OCI-LY7 (cell line): ENCODE data around the gene THRB. TPM values are rescaled to one million over a fixed set of nuclear protein-coding genes. Genes with fewer than 3 reads are reported as not detected.

Experiments used
- BruUV-seq: library from RNA; stranded (reverse); fragments of 400-500 nt; replicated peaks from 2 replicates; lab custom pipeline; 2021; lab: Mats Ljungman, UMichigan
- CTCF ChIA-PET: fragments of 300-600 bp; sonication (Branson Sonifier 250); formaldehyde crosslinking; loops from one replicate; lab custom pipeline; 2022; ENCODE audit warnings: antibody characterized with exemption; ENCODE audit not compliant: unreplicated experiment; lab: Charles Lee
- POLR2A ChIA-PET: fragments of 300-600 bp; sonication (Branson Sonifier 250); formaldehyde crosslinking; loops from one replicate; lab custom pipeline; 2022; ENCODE audit warnings: antibody characterized with exemption; lab: Charles Lee
- DNase-seq: peaks from one replicate; pipeline ENCODE4 v3.0.0-alpha.2; 2015; ENCODE audit warnings: low spot score
- H2AFZ ChIP-seq: fragments of 200-600 bp; sonication (generic), shearing (Covaris generic); 2 replicates; pipeline ENCODE4 v1.6.1; 2014; ENCODE audit warnings: mild to moderate bottlenecking, antibody characterized with exemption, low read length, moderate library complexity
- H3K27ac ChIP-seq: fragments of 200-600 bp; sonication (generic); 2 replicates; pipeline ENCODE4 v1.5.1; 2014; ENCODE audit warnings: mixed run types, low read depth, mild to moderate bottlenecking, moderate library complexity, low read length, inconsistent platforms; ENCODE audit not compliant: poor library complexity, severe bottlenecking
- H3K36me3 ChIP-seq: fragments of 200-600 bp; sonication (generic); 2 replicates; pipeline ENCODE4 v1.6.1; 2014; ENCODE audit warnings: mild to moderate bottlenecking, antibody characterized with exemption, low read length, moderate library complexity, mixed read lengths; ENCODE audit not compliant: insufficient read depth
- H3K4me1 ChIP-seq: fragments of 200-600 bp; sonication (generic); 2 replicates; pipeline ENCODE4 v1.5.1; 2014; ENCODE audit warnings: mild to moderate bottlenecking, low read length; ENCODE audit not compliant: insufficient read depth, poor library complexity, severe bottlenecking
- H3K4me2 ChIP-seq: fragments of 200-600 bp; sonication (generic); 2 replicates; pipeline ENCODE4 v1.6.1; 2014; ENCODE audit warnings: mild to moderate bottlenecking, low read length
- H3K4me3 ChIP-seq: fragments of 200-600 bp; sonication (generic); 2 replicates; pipeline ENCODE4 v1.5.1; 2014; ENCODE audit warnings: mild to moderate bottlenecking, low read depth, low read length; ENCODE audit not compliant: poor library complexity, severe bottlenecking
- H3K79me2 ChIP-seq: fragments of 200-600 bp; sonication (generic); 2 replicates; pipeline ENCODE4 v1.6.1; 2016; ENCODE audit warnings: low read depth, mild to moderate bottlenecking, low read length, moderate library complexity, mixed read lengths; ENCODE audit not compliant: insufficient read depth
- H3K9me2 ChIP-seq: fragments of 200-600 bp; sonication (generic); 2 replicates; pipeline ENCODE4 v1.6.1; 2016; ENCODE audit warnings: mild to moderate bottlenecking, low read length, mixed read lengths; ENCODE audit not compliant: insufficient read depth
- H3K9me3 ChIP-seq: fragments of 200-600 bp; sonication (generic); 2 replicates; pipeline ENCODE4 v1.6.1; 2014; ENCODE audit warnings: mild to moderate bottlenecking, mixed run types, low read length, mixed read lengths
- H4K20me1 ChIP-seq: fragments of 200-600 bp; sonication (generic); 2 replicates; pipeline ENCODE4 v1.6.1; 2014; ENCODE audit warnings: mild to moderate bottlenecking, antibody characterized with exemption, low read length, moderate library complexity, mixed read lengths; ENCODE audit not compliant: insufficient read depth
- EZH2phosphoT487 ChIP-seq: fragments of 200-600 bp; sonication (generic); IDR thresholded peaks from 2 replicates; pipeline ENCODE4 v1.6.1; 2018; ENCODE audit warnings: low read depth, borderline replicate concordance, mild to moderate bottlenecking, mixed run types, antibody characterized with exemption, low read length, moderate library complexity, mixed read lengths
- intact Hi-C: fragments of 100-400 bp; cut with micrococcal nuclease; formaldehyde crosslinking; loops from one replicate; pipeline ENCODE4 v1.10.0; 2022; ENCODE audit not compliant: unreplicated experiment
- total RNA-seq, 2 experiments: library from RNA; depleted of rRNA in 1 of 2; stranded (reverse); fragments of >200 nt in 1 of 2; shearing (Covaris generic) in 1 of 2; gene quantifications; 2 replicates each; pipeline ENCODE4 v1.2.3, GENCODE V29; 2014 to 2022
- TF ChIP-seq, protein P1 (sequence below): fragments of 200-600 bp; sonication (generic); conservative IDR thresholded peaks from 2 replicates; pipeline ENCODE4 v1.5.1; 2014; ENCODE audit warnings: mild to moderate bottlenecking, antibody characterized with exemption, low read length, moderate library complexity, mixed read lengths

The THRB gene
- total RNA-seq, 2 experiments from 2014 or later: not detected

- Histone ChIP-seq H3K27ac (no peak overlapping the region), H3K4me1 (no peaks in the 10 kb centered on the region), H3K9me3 (no peaks in the 10 kb centered on the region), H3K4me3 (no peak overlapping the region), H3K79me2 (no peaks in the 10 kb centered on the region), H3K36me3 (no peaks in the 10 kb centered on the region), H3K9me2 (no peaks in the 10 kb centered on the region), H2AFZ (no peak overlapping the region), H3K4me2 (no peak overlapping the region), H4K20me1 (no peaks in the 10 kb centered on the region)
- no peak for DNase-seq
- POLR2A ChIA-PET: no interaction called here
- TF ChIP-seq EZH2phosphoT487: no peak
- TF ChIP-seq, protein P1, sequence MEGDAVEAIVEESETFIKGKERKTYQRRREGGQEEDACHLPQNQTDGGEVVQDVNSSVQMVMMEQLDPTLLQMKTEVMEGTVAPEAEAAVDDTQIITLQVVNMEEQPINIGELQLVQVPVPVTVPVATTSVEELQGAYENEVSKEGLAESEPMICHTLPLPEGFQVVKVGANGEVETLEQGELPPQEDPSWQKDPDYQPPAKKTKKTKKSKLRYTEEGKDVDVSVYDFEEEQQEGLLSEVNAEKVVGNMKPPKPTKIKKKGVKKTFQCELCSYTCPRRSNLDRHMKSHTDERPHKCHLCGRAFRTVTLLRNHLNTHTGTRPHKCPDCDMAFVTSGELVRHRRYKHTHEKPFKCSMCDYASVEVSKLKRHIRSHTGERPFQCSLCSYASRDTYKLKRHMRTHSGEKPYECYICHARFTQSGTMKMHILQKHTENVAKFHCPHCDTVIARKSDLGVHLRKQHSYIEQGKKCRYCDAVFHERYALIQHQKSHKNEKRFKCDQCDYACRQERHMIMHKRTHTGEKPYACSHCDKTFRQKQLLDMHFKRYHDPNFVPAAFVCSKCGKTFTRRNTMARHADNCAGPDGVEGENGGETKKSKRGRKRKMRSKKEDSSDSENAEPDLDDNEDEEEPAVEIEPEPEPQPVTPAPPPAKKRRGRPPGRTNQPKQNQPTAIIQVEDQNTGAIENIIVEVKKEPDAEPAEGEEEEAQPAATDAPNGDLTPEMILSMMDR: no peak
- BruUV-seq: no TSS peak
- intact Hi-C loops: no loop called here
- CTCF ChIA-PET: no interaction called here
Measured at GRCh38 chr3:24387000-24387399, 107.7 kb downstream of the THRB start.

DNA sequence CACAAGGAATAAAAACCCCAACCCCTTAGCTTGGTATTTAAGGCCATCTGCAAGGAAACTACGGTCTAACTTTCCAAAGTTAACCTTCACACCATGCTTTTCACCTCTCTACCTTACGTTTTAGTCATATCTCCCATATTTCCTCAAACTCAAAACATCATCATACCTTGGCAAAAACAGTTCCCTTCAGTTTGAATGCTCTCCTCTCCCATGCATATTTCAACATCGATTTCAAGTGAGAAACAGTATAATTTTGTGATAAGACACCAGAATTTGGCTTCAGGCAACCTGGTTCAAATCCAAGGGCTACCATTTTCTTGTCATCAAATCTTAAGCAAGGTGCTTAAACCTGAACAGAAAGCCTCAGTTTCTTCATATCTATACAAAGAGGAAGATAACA lies 108.2 kb downstream of the THRB start:
- TF ChIP-seq EZH2phosphoT487: no peak
- TF ChIP-seq, protein P1: no peak
- ChIA-PET CTCF (no interaction called here), POLR2A (no interaction called here)
- no peaks in the 10 kb centered on the region for H3K9me2 ChIP-seq
- H3K4me3 ChIP-seq: no peak overlapping the region
- H2AFZ ChIP-seq: no peak overlapping the region
- no peaks in the 10 kb centered on the region for H3K9me3 ChIP-seq
- no peak overlapping the region for H3K27ac ChIP-seq
- H3K4me1 ChIP-seq: no peaks in the 10 kb centered on the region
- DNase-seq: no peak
- no peak overlapping the region for H3K4me2 ChIP-seq
- intact Hi-C loops: no loop called here
- no TSS peak for BruUV-seq
- no peaks in the 10 kb centered on the region for H3K79me2 ChIP-seq
- H3K36me3 ChIP-seq: no peaks in the 10 kb centered on the region
- H4K20me1 ChIP-seq: no peaks in the 10 kb centered on the region

DNA sequence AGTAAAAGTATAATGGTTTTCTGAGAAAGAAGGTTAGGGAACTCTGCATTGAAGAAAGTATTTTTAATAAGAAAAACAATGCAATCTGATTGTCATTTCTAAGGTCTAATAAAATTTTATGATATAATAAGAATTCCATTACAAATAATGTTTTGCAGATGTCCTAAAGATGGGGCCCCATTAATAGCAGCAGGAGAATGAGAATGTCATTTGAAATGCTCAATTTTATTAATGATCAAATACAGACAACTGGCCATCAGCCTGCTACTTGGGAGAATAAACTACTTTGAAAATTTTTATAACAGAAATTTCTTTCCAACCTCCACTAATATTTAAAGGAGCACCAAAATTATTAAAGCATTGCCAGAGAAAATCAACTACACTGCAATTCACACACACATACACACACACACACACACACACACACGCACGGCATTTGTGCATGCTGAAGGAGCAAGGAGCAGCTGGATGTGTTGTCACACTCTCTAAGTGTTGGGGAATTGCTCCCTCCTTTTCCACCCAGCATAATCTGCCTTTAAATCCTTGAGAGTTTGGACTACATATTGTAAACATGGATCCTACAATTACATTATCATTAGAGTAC lies 109.5 kb downstream of the THRB start:
- no TSS peak for BruUV-seq
- H4K20me1 ChIP-seq: no peaks in the 10 kb centered on the region
- no peaks in the 10 kb centered on the region for H3K9me2 ChIP-seq
- no peaks in the 10 kb centered on the region for H3K36me3 ChIP-seq
- no peak overlapping the region for H3K4me2 ChIP-seq
- H3K4me1 ChIP-seq: no peaks in the 10 kb centered on the region
- ChIA-PET CTCF (no interaction called here), POLR2A (no interaction called here)
- H3K27ac ChIP-seq: no peak overlapping the region
- H2AFZ ChIP-seq: no peak overlapping the region
- no peak for DNase-seq
- TF ChIP-seq EZH2phosphoT487: no peak
- TF ChIP-seq, protein P1: no peak
- intact Hi-C loops: no loop called here
- H3K9me3 ChIP-seq: no peaks in the 10 kb centered on the region
- no peaks in the 10 kb centered on the region for H3K79me2 ChIP-seq
- no peak overlapping the region for H3K4me3 ChIP-seq
